Lower leg skin (tissue), 4 donors: Measurements from ENCODE around the gene TMEM187. TPM values are rescaled to one million over a fixed set of nuclear protein-coding genes. Genes with fewer than 3 reads are reported as not detected.

Experiments used
- DNase-seq, 2 donors: peaks; one replicate each; pipeline ENCODE4 v3.0.0-alpha.2; 2019; ENCODE audit warnings: low spot score in 2 of 2
- H3K4me3 ChIP-seq: fragments of 200-600 bp; sonication (generic); 2 replicates; pipeline ENCODE4 v1.5.1; 2017; ENCODE audit warnings: mild to moderate bottlenecking, low read depth; ENCODE audit not compliant: poor library complexity, severe bottlenecking
- CTCF ChIP-seq, 3 donors: fragments of 450-650 bp; IDR thresholded peaks; one replicate each; pipeline ENCODE4 v1.5.1; 2016; ENCODE audit warnings: antibody characterized with exemption in 3 of 3, mild to moderate bottlenecking in 3 of 3, moderate library complexity in 2 of 3
- POLR2A ChIP-seq, 2 donors: fragments of 450-650 bp; IDR thresholded peaks; one replicate each; pipeline ENCODE4 v1.6.1; 2016 to 2017; ENCODE audit warnings: antibody characterized with exemption in 2 of 2, mild to moderate bottlenecking in 1 of 2, moderate library complexity in 1 of 2
- WGBS, 2 donors: methylation state at CpG; one replicate each; pipeline ENCODE4 v1.1.5; 2018; 5-methylcytosine and 5-hydroxymethylcytosine counted together
- intact Hi-C: fragments of 100-400 bp; cut with DNase I; formaldehyde crosslinking; loops from one replicate; pipeline ENCODE4 v1.15.0; 2023; ENCODE audit warnings: low total_unique reads
- total RNA-seq, 4 donors: library from RNA; depleted of rRNA; stranded (reverse); fragments of >200 nt; gene quantifications; one replicate each; pipeline ENCODE4 v1.1.0, GENCODE V29; 2016

TMEM187 gene
- total RNA-seq, 4 donors from 2014 or later = 10.1 to 21.6 (median 14.4) TPM

DNA sequence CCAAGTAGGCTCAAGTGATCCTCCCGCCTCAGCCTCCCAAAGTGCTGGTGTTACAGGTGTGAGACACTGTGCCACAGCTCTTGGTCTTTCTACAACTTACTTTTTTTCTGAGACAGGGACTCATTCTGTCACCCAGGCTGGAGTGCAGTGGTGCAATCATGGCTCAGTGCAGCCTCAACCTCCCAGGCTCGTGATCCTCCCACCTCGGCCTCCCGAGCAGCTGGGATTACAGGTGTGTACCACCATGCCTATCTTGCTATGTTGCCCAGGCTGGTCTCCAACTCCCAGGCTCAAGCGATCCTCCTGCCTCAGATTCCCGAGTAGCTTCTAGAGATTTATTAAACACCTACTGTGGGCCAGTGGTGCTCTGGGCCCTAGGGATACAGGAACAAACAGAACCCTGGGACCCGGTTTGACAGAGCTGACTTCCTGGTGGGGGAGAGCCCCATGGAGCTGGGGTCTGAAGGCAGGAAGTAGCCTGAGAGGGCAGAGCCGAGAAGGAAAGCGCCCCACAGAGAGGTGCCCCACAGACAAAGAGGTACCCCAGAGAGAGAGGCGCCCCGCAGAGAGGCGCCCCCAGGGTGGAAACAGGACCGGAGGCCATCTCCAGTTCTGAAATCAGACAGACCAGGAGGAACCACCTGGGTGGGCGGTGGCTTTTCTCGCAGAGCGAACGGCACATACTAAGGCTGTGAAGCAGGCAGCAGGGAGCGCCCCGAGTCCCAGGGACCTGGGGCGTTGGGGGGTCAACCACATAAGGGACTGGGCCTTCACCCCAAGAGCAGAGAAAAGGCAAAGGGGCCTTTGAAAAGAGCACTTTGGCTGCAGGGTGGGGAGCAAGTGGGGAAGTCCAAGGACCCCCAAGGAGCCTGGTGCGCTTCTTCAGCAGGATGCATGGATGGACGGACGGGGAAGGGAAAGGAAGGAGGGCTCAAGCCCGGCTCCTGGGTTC, 42.2 kb downstream of the TMEM187 start:
- no peak overlapping the region for H3K4me3 ChIP-seq
- 86 to 92% methylated on average over 18 to 24 of the region's 24 CpGs for WGBS, 2 donors
- intact Hi-C loops = no loop called here
- DNase-seq = no peak
- TF ChIP-seq CTCF (IDR thresholded peaks at IDR 0.05) (no peak), POLR2A (IDR thresholded peaks at IDR 0.05) (no peak)

DNA sequence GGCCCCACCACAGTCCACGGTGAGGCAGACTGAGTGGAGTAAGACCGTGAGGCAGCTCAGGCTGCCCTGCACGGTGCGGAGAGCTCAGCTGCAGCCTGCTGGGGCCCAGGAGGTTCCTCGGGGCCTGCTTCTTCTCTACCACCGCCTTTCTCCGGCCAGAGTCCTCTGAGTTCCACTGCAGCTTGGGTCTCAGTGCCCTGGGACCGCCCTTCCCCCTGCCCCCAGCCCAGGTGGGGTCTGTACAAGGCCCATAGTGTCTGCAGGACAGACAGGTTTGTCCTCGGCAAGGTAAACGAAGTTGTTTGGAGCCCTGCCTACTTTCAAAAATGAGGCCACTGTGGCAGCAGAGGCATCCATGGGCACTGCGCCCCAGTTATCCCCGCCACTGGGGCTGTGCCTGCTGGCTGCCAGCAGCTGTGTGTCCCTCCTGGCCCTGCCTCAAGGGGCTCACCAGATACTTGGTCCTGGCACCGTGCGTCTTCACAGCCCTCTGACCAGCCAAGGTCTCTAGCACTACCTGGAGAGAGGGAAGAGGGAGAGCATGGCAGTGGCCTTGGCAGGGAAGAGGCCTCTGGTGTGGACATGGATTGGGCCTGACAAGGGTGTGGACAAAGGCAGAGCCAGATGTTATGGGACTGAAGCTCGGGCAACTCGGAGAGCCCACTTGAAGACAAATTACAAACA, 43.2 kb downstream of the TMEM187 start:
- no peak for DNase-seq
- intact Hi-C loops = no loop called here
- WGBS, 2 donors = 66 to 71% methylated on average over 9 to 15 of the region's 16 CpGs
- TF ChIP-seq CTCF (IDR thresholded peaks at IDR 0.05) (no peak), POLR2A (IDR thresholded peaks at IDR 0.05) (no peak)
- H3K4me3 ChIP-seq = no peak overlapping the region

- intact Hi-C loops = no loop called here
- no peak overlapping the region for H3K4me3 ChIP-seq
- TF ChIP-seq POLR2A (IDR thresholded peaks at IDR 0.05) (no peak), CTCF (IDR thresholded peaks at IDR 0.05) (no peak)
- 84 to 86% methylated on average over 3 to 23 of the region's 24 CpGs for WGBS, 2 donors
- no peak for DNase-seq
Measured at GRCh38 chrX:154016366-154017076, 44.0 kb downstream of the TMEM187 start.

- intact Hi-C loops = no loop called here
Measured at GRCh38 chrX:154017766-154018517, 45.4 kb downstream of the TMEM187 start.

More at GRCh38 chrX:154017766-154018517, 45.4 kb downstream of the TMEM187 start:
- H3K4me3 ChIP-seq = no peak overlapping the region
- WGBS, 2 donors = 74 to 80% methylated on average over 16 to 26 of the region's 26 CpGs
- DNase-seq = no peak
- TF ChIP-seq CTCF (IDR thresholded peaks at IDR 0.05) (no peak), POLR2A (IDR thresholded peaks at IDR 0.05) (no peak)
